ENCODE data around the gene PIGS. TPM values are rescaled to one million over a fixed set of nuclear protein-coding genes. Genes with fewer than 3 reads are reported as not detected.

Gene PIGS
- 28.0 TPM for polyA plus RNA-seq (2013, experiment 1 of 2)
- polyA plus RNA-seq (2013, experiment 2 of 2): 28.6 TPM

DNA sequence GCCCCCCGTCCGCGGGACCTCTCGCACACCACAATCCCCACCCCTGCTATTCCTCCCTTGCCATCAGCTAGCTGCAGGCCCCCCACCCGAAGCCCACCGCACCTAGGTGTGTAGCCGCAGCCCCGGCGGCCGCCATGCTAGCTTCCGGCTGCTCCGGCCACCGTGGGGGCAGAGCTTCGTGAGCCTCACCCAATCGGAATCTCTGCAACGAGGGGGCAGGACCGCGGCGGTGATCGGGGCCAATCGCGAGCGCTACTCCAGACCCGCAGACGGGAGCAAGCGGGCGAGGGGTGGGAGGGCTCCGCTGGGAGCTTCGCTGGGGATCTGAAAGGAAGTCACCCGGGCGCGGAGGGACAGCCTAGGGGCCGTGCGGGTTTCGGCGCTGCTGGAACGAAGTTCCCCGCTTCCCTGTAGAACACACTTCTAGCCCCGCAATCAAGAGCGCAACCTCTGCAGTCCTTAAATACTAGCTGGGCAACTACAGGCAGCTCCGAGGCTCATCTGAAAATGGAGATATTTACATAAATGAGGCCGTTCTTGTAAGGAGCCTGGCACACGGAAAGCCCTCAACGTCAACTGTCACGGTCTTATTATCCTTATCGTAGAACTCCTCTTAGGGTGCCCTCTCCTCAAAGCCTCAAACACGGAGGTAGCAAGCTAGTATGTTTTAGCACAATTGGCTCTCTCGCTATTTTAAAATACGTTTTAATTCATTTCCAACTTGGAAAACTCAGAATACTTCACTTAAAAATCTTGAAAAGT is at the start of gene PIGS:
PIGS (minus strand) TSS at position 164 of the 762 bp plus-strand sequence; CDS start at position 136, 28 bp downstream.
- Histone ChIP-seq H3K27ac (ENCODE audit: low read depth, low read length) (no peak within 1 kb of the TSS), H3K56ac (ENCODE audit: low read length) (peak within 1 kb of the TSS; percentile 94), H4K5ac (ENCODE audit: low read length) (no peak within 1 kb of the TSS), H2BK15ac (replicated peaks; ENCODE audit: low read depth) (no peak within 1 kb of the TSS), H2AK5ac (ENCODE audit: low read length) (no peak within 1 kb of the TSS), H3K4me2 (ENCODE audit: low read length) (peak within 1 kb of the TSS; percentile 99), H4K8ac (ENCODE audit: low read depth, low read length) (no peak within 1 kb of the TSS), H3K4ac (ENCODE audit: low read depth, low read length) (no peak within 1 kb of the TSS), H3K23ac (ENCODE audit: low read length) (peak within 1 kb of the TSS; percentile 74), H3K79me2 (ENCODE audit: control insufficient read depth, insufficient read depth, low read length) (peaks cover 2% of the 10 kb centered on the region), H3K27me3 (ENCODE audit: insufficient read depth, low read length, poor library complexity) (no peaks in the 10 kb centered on the region), H3K4me1 (ENCODE audit: control insufficient read depth, low read depth, low read length) (peaks cover 4% of the 10 kb centered on the region), H2BK5ac (ENCODE audit: low read length) (peak within 1 kb of the TSS; percentile 59), H3K18ac (ENCODE audit: low read length) (no peak within 1 kb of the TSS), H3K9ac (ENCODE audit: low read length) (peak within 1 kb of the TSS; percentile 85), H3K36me3 (ENCODE audit: control insufficient read depth, insufficient read depth, low read length) (peaks cover 1% of the 10 kb centered on the region), H2BK120ac (ENCODE audit: low read depth, low read length) (no peak within 1 kb of the TSS), H3K79me1 (ENCODE audit: low read length) (peaks cover 2% of the 10 kb centered on the region), H3K4me3 (ENCODE audit: low read length) (peak within 1 kb of the TSS; percentile 64)
- peak; percentile 97 for DNase-seq
- WGBS (ENCODE audit: extremely low coverage, insufficient coverage, low lambda C conversion rate): no CpG with 5 or more reads among the region's 49 CpGs

DNA sequence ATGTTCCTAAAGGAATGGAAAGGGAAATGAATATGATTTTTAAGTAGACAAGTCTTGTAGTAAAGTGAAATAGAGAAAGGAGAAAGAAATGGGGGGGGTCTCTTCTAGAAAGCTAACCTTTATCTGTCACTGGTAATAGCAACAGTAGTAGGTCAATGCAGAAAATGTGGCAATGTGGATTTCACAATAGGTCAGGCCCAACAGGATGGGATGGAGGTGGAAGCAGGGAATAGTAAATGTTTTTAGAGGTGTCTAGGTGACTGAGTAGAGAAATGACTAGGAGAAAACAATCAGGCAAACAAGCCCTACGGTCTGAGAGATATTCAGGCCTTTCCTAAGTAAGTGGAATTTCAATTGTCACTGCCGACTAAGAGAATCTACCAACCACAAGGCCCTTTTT is 48.7 kb upstream of the PIGS start:
- Histone ChIP-seq H3K79me2 (ENCODE audit: control insufficient read depth, insufficient read depth, low read length) (no peaks in the 10 kb centered on the region), H3K4me2 (ENCODE audit: low read length) (no peak overlapping the region), H3K4me1 (ENCODE audit: control insufficient read depth, low read depth, low read length) (no peaks in the 10 kb centered on the region), H3K36me3 (ENCODE audit: control insufficient read depth, insufficient read depth, low read length) (peaks cover 38% of the 10 kb centered on the region), H3K4ac (ENCODE audit: low read depth, low read length) (no peak overlapping the region), H3K18ac (ENCODE audit: low read length) (no peak overlapping the region), H4K5ac (ENCODE audit: low read length) (no peak overlapping the region), H3K56ac (ENCODE audit: low read length) (no peak overlapping the region), H4K8ac (ENCODE audit: low read depth, low read length) (no peak overlapping the region), H2AK5ac (ENCODE audit: low read length) (no peak overlapping the region), H2BK120ac (ENCODE audit: low read depth, low read length) (no peak overlapping the region), H3K9ac (ENCODE audit: low read length) (no peak overlapping the region), H3K4me3 (ENCODE audit: low read length) (no peak overlapping the region), H3K79me1 (ENCODE audit: low read length) (peaks cover 1% of the 10 kb centered on the region), H3K27ac (ENCODE audit: low read depth, low read length) (no peak overlapping the region), H3K23ac (ENCODE audit: low read length) (no peak overlapping the region), H2BK15ac (replicated peaks; ENCODE audit: low read depth) (no peak overlapping the region), H3K27me3 (ENCODE audit: insufficient read depth, low read length, poor library complexity) (no peaks in the 10 kb centered on the region), H2BK5ac (ENCODE audit: low read length) (no peak overlapping the region)
- DNase-seq: no peak
- WGBS (ENCODE audit: extremely low coverage, insufficient coverage, low lambda C conversion rate): no CpG with 5 or more reads among the region's 2 CpGs

DNA sequence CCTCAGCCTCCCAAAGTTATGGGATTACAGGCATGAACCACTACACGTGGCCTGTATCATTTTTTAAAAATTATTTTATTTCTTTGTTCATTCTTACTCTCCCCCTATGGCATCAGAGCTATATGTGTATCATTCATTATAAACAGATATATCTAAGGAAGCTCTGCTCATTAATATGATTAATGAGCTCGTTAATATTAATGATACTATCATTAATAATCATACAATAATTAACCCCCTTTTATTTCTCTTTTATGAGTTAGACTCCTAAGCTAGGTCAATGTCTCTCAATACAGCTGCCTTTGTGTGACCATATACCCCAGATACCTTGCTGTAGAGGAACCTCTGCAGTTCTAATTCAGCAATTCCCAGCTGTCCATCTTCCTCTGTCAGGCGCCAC is 47.1 kb upstream of the PIGS start:
- no peak overlapping the region for H3K4me2 ChIP-seq (ENCODE audit: low read length)
- H2BK5ac ChIP-seq (ENCODE audit: low read length): no peak overlapping the region
- no peak for DNase-seq
- H4K8ac ChIP-seq (ENCODE audit: low read depth, low read length): no peak overlapping the region
- no peak overlapping the region for H2AK5ac ChIP-seq (ENCODE audit: low read length)
- H3K9ac ChIP-seq (ENCODE audit: low read length): no peak overlapping the region
- no peak overlapping the region for H3K56ac ChIP-seq (ENCODE audit: low read length)
- H3K36me3 ChIP-seq (ENCODE audit: control insufficient read depth, insufficient read depth, low read length): peaks cover 35% of the 10 kb centered on the region
- no peak overlapping the region for H2BK120ac ChIP-seq (ENCODE audit: low read depth, low read length)
- H3K18ac ChIP-seq (ENCODE audit: low read length): no peak overlapping the region
- H2BK15ac ChIP-seq (replicated peaks; ENCODE audit: low read depth): no peak overlapping the region
- H3K27me3 ChIP-seq (ENCODE audit: insufficient read depth, low read length, poor library complexity): no peaks in the 10 kb centered on the region
- no peaks in the 10 kb centered on the region for H3K4me1 ChIP-seq (ENCODE audit: control insufficient read depth, low read depth, low read length)
- H3K4ac ChIP-seq (ENCODE audit: low read depth, low read length): no peak overlapping the region
- H3K79me1 ChIP-seq (ENCODE audit: low read length): no peaks in the 10 kb centered on the region
- no peak overlapping the region for H3K4me3 ChIP-seq (ENCODE audit: low read length)
- no peak overlapping the region for H4K5ac ChIP-seq (ENCODE audit: low read length)
- 100% methylated on average over 1 of the region's 3 CpGs for WGBS (ENCODE audit: extremely low coverage, insufficient coverage, low lambda C conversion rate)
- no peak overlapping the region for H3K23ac ChIP-seq (ENCODE audit: low read length)
- no peak overlapping the region for H3K27ac ChIP-seq (ENCODE audit: low read depth, low read length)
- no peaks in the 10 kb centered on the region for H3K79me2 ChIP-seq (ENCODE audit: control insufficient read depth, insufficient read depth, low read length)

DNA sequence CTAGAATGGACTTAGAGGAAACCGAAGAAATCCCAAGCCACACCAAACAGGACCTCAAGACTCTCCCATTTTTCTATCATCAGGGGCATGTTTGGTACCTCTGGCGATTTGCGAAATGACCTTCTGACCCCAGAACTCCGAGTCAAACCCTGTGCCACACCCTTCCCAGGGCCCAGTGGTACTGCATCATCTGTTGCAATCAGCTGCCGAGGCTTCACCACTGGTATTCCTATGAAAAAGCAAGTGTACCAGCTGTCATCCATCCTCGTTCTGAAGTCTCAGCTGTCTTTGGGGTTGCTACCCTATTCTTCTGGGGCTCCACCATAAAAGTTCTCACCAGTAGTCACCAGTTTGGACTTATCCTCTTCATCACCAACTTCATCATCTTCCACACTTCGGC is 45.0 kb upstream of the PIGS start:
- Histone ChIP-seq H3K9ac (ENCODE audit: low read length) (no peak overlapping the region), H2BK15ac (replicated peaks; ENCODE audit: low read depth) (no peak overlapping the region), H4K5ac (ENCODE audit: low read length) (no peak overlapping the region), H3K4ac (ENCODE audit: low read depth, low read length) (no peak overlapping the region), H3K56ac (ENCODE audit: low read length) (no peak overlapping the region), H3K79me2 (ENCODE audit: control insufficient read depth, insufficient read depth, low read length) (no peaks in the 10 kb centered on the region), H3K4me3 (ENCODE audit: low read length) (no peak overlapping the region), H3K27me3 (ENCODE audit: insufficient read depth, low read length, poor library complexity) (no peaks in the 10 kb centered on the region), H4K8ac (ENCODE audit: low read depth, low read length) (no peak overlapping the region), H3K23ac (ENCODE audit: low read length) (no peak overlapping the region), H3K4me1 (ENCODE audit: control insufficient read depth, low read depth, low read length) (no peaks in the 10 kb centered on the region), H3K27ac (ENCODE audit: low read depth, low read length) (no peak overlapping the region), H3K36me3 (ENCODE audit: control insufficient read depth, insufficient read depth, low read length) (peaks cover 33% of the 10 kb centered on the region), H2BK5ac (ENCODE audit: low read length) (no peak overlapping the region), H3K4me2 (ENCODE audit: low read length) (no peak overlapping the region), H2AK5ac (ENCODE audit: low read length) (no peak overlapping the region), H3K79me1 (ENCODE audit: low read length) (no peaks in the 10 kb centered on the region), H2BK120ac (ENCODE audit: low read depth, low read length) (no peak overlapping the region), H3K18ac (ENCODE audit: low read length) (no peak overlapping the region)
- DNase-seq: no peak
- WGBS (ENCODE audit: extremely low coverage, insufficient coverage, low lambda C conversion rate): no CpG with 5 or more reads among the region's 7 CpGs

DNA sequence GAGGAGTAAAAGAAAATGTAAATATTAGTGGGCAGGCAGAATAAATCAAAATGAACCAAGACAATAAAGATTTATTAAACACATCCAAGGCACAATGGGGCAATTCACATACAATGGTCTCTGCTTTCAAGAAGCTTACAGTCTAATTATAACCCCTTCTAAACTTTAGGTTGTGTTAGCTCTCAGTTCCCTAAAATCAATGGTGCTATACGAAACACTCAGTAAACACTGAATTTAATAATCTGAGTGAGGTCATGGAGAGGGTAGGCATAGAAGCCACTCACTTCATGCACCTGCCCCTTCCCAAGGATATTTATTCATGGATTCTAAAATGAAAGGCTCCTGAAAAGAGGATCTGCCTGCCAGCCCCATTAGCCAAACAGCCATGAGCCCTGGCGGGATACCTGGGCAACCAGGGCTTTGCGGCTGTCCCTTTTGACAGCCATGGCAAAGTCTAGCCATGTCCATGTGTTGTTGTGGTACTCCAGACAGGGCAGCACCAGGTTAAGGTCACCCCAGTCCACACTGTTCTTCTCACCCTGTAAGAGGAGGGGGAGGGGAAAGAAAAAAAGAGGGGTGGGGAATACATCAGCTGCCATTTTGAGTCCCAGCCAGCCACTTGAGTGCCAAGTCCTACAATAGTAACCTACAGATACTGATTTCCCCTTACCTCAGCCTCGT is 44.1 kb upstream of the PIGS start:
- no peak overlapping the region for H3K4ac ChIP-seq (ENCODE audit: low read depth, low read length)
- no peak overlapping the region for H2BK5ac ChIP-seq (ENCODE audit: low read length)
- no peak overlapping the region for H3K4me2 ChIP-seq (ENCODE audit: low read length)
- no CpG with 5 or more reads among the region's 4 CpGs for WGBS (ENCODE audit: extremely low coverage, insufficient coverage, low lambda C conversion rate)
- H3K27ac ChIP-seq (ENCODE audit: low read depth, low read length): no peak overlapping the region
- H3K79me1 ChIP-seq (ENCODE audit: low read length): no peaks in the 10 kb centered on the region
- H3K9ac ChIP-seq (ENCODE audit: low read length): no peak overlapping the region
- no peaks in the 10 kb centered on the region for H3K27me3 ChIP-seq (ENCODE audit: insufficient read depth, low read length, poor library complexity)
- H4K8ac ChIP-seq (ENCODE audit: low read depth, low read length): no peak overlapping the region
- H4K5ac ChIP-seq (ENCODE audit: low read length): no peak overlapping the region
- H3K56ac ChIP-seq (ENCODE audit: low read length): no peak overlapping the region
- no peak overlapping the region for H2AK5ac ChIP-seq (ENCODE audit: low read length)
- H3K36me3 ChIP-seq (ENCODE audit: control insufficient read depth, insufficient read depth, low read length): peaks cover 30% of the 10 kb centered on the region
- H2BK15ac ChIP-seq (replicated peaks; ENCODE audit: low read depth): no peak overlapping the region
- DNase-seq: no peak
- no peaks in the 10 kb centered on the region for H3K4me1 ChIP-seq (ENCODE audit: control insufficient read depth, low read depth, low read length)
- no peak overlapping the region for H3K23ac ChIP-seq (ENCODE audit: low read length)
- H3K79me2 ChIP-seq (ENCODE audit: control insufficient read depth, insufficient read depth, low read length): no peaks in the 10 kb centered on the region
- H3K18ac ChIP-seq (ENCODE audit: low read length): no peak overlapping the region
- H2BK120ac ChIP-seq (ENCODE audit: low read depth, low read length): no peak overlapping the region
- no peak overlapping the region for H3K4me3 ChIP-seq (ENCODE audit: low read length)

Measured in mesendoderm (in vitro differentiated cells).